GM06990 (cell line): ENCODE data around the gene VPS26B.

Source experiments
- DNase-seq: peaks from one replicate; pipeline ENCODE4 v3.0.0-alpha.2; 2011; ENCODE audit not compliant: insufficient read length; ENCODE audit errors: extremely low read depth
- H3K27me3 ChIP-seq: replicated peaks from 2 replicates; pipeline ENCODE4 v1.6.0; 2011; ENCODE audit warnings: low read length; ENCODE audit not compliant: control insufficient read depth, insufficient read depth
- H3K36me3 ChIP-seq: 2 replicates; pipeline ENCODE4 v1.5.1; 2011; ENCODE audit warnings: low read length; ENCODE audit not compliant: control insufficient read depth, insufficient read depth
- H3K4me3 ChIP-seq: replicated peaks from 2 replicates; pipeline ENCODE4 v1.5.1; 2011; ENCODE audit warnings: low read depth, mild to moderate bottlenecking, control low read depth, low read length
- CTCF ChIP-seq: IDR thresholded peaks from 2 replicates; pipeline ENCODE4 v1.5.1; 2011; ENCODE audit warnings: low read length, control low read depth, mild to moderate bottlenecking, inconsistent platforms; ENCODE audit not compliant: insufficient read depth, poor library complexity, severe bottlenecking

The VPS26B gene

GRCh38 chr11:134199531-134199930 is 24.9 kb upstream of the VPS26B start:
- no peak for TF ChIP-seq CTCF

GRCh38 chr11:134200688-134201087 is 23.8 kb upstream of the VPS26B start:
- Histone ChIP-seq H3K36me3 (peaks cover 7% of the 10 kb centered on the region), H3K27me3 (no peaks in the 10 kb centered on the region), H3K4me3 (no peak overlapping the region)
- TF ChIP-seq CTCF: no peak
- DNase-seq: no peak

More at GRCh38 chr11:134199531-134199930, 24.9 kb upstream of the VPS26B start:
- H3K4me3 ChIP-seq: no peak overlapping the region
- no peak for DNase-seq
- H3K36me3 ChIP-seq: peaks cover 7% of the 10 kb centered on the region
- H3K27me3 ChIP-seq: no peaks in the 10 kb centered on the region

GRCh38 chr11:134202661-134203060 is 21.8 kb upstream of the VPS26B start:
- Histone ChIP-seq H3K27me3 (no peaks in the 10 kb centered on the region), H3K36me3 (peaks cover 11% of the 10 kb centered on the region), H3K4me3 (no peak overlapping the region)
- TF ChIP-seq CTCF: no peak
- no peak for DNase-seq

- no peak for TF ChIP-seq CTCF
- H3K36me3 ChIP-seq: peaks cover 6% of the 10 kb centered on the region
Observed at GRCh38 chr11:134205729-134206128, 18.7 kb upstream of the VPS26B start.

GRCh38 chr11:134206185-134206584 is 18.3 kb upstream of the VPS26B start:
- no peak overlapping the region for H3K4me3 ChIP-seq
- DNase-seq: no peak
- H3K27me3 ChIP-seq: no peaks in the 10 kb centered on the region
- no peak for TF ChIP-seq CTCF
- H3K36me3 ChIP-seq: peaks cover 6% of the 10 kb centered on the region

More at GRCh38 chr11:134205729-134206128, 18.7 kb upstream of the VPS26B start:
- no peak for DNase-seq
- no peak overlapping the region for H3K4me3 ChIP-seq
- H3K27me3 ChIP-seq: no peaks in the 10 kb centered on the region
